HG03039 (cell line): Measurements from ENCODE around the gene ATP8B4.

Source experiments
- ATAC-seq: cut with Tn5 transposase; IDR thresholded peaks from one replicate; pipeline ENCODE4 v1.9.1; 2021; ENCODE audit warnings: mild to moderate bottlenecking, moderate library complexity; ENCODE audit not compliant: unreplicated experiment

The ATP8B4 gene

DNA sequence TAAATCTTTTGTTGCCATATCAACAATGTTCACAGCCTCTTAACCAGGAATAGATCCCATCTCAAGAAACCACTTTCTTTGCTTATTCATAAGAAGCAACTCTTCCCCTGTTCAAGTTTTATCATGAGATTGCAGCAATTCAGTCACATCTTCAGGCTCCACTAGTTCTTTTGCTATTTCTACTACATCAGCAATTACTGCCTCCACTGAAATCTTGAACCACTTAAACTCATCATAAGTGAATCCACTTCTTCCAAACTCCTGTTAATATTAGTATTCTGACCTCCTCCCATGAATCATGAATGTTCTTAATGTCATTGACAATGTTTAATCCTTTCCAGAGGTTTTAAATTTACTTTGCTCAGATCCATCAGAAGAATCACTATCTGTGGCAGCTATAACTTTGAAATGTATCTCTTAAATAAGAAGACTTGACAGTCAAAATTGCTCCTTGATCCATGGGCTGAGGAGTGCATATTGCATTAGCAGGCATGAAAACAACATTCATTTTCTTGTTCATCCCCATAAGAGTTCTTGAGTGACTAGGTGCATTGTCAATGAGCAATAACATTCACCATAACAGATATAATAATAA, 292.3 kb downstream of the ATP8B4 start:
- ATAC-seq: no peak

- no peak for ATAC-seq
These were observed 294.3 kb downstream of the ATP8B4 start for GRCh38 chr15:49824775-49825099.

GRCh38 chr15:49823987-49824774, 294.9 kb downstream of the ATP8B4 start:
- no peak for ATAC-seq

- no peak for ATAC-seq
These were observed 301.9 kb downstream of the ATP8B4 start for GRCh38 chr15:49817100-49817499.

GRCh38 chr15:49815950-49816349, 303.1 kb downstream of the ATP8B4 start:
- ATAC-seq: peak; percentile 63

- ATAC-seq: peak; percentile 11
These were observed 303.5 kb downstream of the ATP8B4 start for GRCh38 chr15:49815526-49815925.

DNA sequence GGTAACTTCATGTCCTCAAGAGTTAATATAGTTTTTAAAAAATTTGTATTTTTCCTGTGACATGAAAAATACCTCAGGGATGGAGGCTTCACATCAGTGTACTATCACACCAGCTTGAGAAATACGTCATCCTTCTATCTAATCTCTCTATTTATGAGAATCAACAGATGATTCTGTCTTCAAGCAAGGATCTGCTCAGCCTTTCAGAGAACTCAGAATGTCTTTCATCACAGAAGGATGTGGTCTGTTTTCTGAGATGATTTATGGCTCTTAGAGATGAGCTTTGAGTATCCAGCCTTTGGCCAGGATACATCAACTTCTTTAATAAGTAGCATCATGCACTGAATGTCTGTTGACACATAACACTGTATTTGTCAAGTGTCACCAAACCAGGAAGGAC, 304.3 kb downstream of the ATP8B4 start:
- ATAC-seq: no peak

DNA sequence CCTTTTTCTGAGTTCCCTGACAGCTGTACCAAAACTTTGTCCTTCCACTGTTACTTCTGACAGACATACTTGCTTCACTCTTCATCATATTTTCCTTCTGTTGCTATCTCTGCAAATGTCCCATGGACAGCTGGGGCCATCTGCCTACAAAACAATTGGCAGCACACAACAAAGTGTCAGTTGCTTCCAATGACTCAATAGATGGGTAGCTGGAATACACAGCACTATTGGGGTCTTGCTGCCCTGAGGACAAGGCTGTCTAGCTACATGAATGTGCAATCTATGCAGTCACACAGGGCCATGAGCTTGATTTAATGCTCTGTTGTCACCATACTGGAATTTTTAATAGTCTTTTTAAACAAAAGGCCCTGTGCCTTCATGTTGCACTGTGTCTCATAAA, 305.4 kb downstream of the ATP8B4 start:
- no peak for ATAC-seq

- ATAC-seq: no peak
These were observed 308.3 kb downstream of the ATP8B4 start for GRCh38 chr15:49810720-49811119.

DNA sequence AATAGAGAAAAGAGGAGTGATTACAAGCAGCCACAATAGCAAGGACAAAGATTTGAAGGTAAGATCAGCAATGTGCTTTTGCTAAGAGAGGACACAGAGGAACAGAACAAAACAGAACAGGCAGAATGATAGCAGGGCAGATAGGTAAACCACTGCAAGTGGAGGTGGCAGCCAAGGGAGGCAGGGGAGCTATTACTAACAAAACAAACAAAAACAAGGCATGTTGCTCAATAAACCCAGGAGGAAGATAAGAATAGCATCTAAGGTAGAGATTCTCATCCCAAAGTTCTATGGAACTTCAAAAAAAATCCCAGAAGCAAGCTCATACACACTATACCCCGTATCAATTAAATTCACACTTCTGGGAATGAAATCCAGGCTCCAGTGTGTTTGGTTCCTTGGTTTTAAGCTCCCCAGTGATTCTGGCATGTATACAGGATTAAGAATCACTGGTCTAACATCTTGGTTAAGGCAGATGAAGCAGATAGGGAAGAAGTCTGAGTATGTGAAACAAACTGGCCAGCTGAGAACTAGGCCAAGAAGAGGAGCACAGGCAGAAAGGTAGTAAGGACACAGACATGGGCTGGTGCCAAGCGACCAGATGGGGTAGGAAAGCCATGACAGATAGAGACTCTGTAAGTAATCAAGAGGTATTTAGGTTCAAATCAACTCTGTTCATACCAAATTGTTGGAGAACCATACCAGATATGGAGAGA, 309.0 kb downstream of the ATP8B4 start:
- no peak for ATAC-seq

- no peak for ATAC-seq
These were observed 310.7 kb downstream of the ATP8B4 start for GRCh38 chr15:49808341-49808740.
